GF-D8 (cell line): ENCODE measurements around the gene OR2AK2.
"Not testable (repeated sequence)": the region's sequence is repeated elsewhere in the genome, so short reads cannot be mapped to it uniquely, and the experiment has no call there.

Experiments
- DNase-seq: peaks from one replicate; lab custom pipeline; 2025; lab: John Stamatoyannopoulos, UW

Gene OR2AK2, protein sequence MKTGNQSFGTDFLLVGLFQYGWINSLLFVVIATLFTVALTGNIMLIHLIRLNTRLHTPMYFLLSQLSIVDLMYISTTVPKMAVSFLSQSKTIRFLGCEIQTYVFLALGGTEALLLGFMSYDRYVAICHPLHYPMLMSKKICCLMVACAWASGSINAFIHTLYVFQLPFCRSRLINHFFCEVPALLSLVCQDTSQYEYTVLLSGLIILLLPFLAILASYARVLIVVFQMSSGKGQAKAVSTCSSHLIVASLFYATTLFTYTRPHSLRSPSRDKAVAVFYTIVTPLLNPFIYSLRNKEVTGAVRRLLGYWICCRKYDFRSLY

DNA sequence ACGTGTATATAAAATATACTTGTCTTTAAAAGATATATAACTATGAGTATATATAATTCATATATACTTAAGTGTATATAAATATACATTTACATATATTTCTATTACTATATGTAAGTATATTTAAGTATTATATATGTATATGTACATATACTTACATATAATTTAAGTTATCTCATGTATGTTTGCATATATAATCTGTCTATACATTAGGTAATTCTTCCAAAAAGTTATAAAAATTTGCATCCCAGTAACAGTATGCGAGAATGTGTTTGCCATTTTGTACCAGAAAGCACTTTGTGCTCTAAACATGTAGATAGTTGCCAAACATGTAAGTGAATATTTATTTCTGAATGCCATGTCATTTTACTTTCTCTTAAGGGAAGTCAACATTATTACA is at the start of gene OR2AK2:
OR2AK2 (plus strand) TSS at position 301 of the 400 bp plus-strand sequence. CDS start 144 bp downstream, outside the sequence.
- no peak for DNase-seq

DNA sequence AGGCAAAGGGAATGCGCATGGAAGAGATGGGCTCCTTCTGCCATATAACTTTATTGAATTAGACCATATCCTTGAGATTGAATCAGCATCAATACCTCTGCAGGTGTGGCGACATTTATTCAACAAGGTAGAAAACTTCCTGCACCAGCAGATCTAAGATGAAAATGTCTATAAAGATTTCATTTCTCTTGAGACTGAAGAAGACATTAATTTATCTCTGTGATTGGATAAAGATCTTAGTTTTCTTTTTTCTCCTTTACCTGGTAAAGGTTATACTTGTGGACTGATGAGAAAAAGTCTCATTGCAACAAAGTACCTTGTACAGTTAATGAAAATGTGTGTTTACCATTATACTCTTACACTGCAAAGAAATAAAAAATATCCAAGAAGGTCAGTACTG is 45.1 kb upstream of the OR2AK2 start, which contains the start of gene OR2T8:
OR2T8 (plus strand) TSS at position 301 of the 400 bp plus-strand sequence. CDS start 766 bp downstream, outside the sequence.
- DNase-seq, result no peak

DNA sequence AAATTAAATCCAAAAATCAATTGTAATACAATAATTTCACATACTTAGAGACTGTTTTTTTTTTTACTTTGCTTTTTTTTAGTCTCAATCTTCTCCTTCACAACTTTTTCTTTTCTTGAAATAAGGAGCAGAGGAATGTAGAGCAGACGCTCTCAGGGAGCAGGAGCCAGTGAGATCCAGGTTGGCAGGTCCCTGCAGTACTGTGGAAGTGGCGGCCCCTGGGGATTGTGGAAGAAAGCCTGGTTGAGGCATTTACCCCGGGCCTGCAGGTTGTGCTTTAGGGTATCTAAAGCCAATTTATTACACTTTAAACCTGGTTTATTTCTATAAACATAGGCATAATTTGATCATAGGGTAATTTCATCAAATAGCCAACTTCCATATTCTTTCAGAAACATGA is 41.1 kb upstream of the OR2AK2 start:
- no peak for DNase-seq

DNA sequence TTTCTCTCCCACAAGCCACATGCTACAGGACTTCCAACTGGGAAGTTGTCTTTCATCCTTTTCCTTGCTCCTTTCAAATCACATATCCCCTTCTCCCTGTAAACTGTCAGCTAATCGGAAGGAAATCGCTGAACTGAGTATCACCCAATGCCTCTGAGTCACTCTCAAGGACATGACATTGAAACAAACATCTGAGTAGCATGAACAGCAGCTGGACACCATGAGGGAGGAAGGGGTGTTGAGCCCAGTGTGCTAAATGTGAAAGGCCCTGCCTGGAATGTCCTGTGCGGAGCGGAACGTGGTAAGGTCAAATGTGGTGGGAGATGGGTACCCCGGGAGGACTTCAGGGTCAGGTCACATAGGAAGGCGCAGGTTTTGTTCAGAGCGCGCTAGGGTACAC is 40.2 kb upstream of the OR2AK2 start, which contains the start of gene OR2AJ1:
OR2AJ1 (plus strand) TSS at position 22 of the 400 bp plus-strand sequence. CDS start 8,880 bp downstream, outside the sequence.
- no peak for DNase-seq

DNA sequence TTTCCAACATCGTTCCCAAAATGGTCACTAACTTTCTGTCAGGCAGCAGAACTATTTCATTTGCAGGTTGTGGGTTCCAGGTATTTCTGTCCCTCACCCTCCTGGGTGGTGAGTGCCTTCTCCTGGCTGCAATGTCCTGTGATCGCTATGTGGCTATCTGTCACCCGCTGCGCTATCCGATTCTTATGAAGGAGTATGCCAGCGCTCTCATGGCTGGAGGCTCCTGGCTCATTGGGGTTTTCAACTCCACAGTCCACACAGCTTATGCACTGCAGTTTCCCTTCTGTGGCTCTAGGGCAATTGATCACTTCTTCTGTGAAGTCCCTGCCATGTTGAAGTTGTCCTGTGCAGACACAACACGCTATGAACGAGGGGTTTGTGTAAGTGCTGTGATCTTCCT is 31.0 kb upstream of the OR2AK2 start:
- no peak for DNase-seq

DNA sequence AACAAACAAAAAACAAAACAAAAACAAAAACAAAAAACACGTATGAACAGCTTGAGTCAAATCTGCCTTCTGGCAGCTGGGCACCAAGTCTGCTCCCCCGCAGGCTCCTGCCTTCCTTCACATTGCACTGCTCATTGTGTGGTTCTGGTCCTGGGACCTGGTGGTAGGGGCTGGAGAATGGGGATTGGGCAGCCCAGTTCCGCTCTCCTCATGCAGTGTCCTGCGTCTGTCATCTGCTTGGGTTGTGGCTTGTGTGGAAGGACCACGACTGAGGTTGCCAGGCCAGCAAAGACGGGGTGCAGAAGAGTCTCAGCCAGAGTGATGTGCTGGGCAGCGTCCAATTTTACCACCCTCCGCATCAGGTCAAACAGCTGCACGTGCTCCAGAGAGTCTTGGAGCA is 29.3 kb upstream of the OR2AK2 start:
- DNase-seq, result no peak

DNA sequence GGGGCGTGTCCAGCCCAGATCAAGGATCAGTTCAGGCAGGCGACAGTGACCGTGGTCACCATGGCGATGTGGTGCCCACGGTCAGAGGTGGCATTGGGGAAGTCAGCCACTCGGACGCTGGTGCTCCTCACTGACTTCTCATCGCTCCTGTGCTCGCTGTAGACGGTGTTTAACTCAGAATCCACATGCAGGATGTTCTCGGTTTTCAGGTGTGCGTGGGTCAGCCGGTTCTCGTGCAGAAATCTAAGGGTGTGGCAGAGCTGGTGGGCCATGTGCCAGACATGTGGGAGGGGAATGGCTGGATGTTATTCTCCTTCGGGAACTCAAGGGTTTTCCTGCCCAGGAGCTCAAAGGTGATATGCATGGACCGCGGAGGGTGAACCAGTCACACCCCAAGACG is 28.6 kb upstream of the OR2AK2 start:
- DNase-seq, result no peak

DNA sequence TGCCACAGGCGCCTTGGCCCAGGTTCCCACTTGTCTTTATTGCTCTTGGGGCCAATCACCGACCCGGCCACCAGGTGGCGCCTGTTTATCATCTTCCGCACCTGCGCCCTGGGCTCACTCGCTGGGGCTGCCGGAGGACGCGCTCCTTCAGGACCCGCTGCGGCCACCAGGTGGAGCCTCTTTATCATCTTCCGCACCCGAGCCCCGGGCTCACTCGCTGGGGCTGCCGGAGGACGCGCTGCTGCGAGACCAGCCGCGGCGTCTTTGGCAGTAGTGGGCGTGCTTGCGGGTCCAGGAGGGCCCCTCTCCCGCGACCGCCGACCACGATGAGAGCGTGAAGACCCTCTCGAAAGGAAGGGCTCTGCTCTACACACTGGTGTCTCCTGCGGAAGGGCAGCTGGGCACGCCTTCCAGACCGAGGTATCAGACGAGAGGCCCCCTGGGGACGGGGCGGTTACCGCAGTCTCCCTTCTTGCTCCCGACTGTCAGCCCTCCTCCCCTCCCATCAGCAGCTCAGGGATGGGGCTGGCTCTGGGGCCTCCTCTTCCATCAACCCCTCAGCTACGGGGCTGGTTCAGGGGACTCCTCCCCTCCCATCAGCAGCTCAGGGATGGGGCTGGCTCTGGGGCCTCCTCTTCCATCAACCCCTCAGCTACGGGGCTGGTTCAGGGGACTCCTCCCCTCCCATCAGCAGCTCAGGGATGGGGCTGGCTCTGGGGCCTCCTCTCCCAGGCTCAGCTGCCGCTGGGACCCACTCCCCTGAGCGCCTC is 27.9 kb upstream of the OR2AK2 start:
- DNase-seq, result not testable (repeated sequence)

DNA sequence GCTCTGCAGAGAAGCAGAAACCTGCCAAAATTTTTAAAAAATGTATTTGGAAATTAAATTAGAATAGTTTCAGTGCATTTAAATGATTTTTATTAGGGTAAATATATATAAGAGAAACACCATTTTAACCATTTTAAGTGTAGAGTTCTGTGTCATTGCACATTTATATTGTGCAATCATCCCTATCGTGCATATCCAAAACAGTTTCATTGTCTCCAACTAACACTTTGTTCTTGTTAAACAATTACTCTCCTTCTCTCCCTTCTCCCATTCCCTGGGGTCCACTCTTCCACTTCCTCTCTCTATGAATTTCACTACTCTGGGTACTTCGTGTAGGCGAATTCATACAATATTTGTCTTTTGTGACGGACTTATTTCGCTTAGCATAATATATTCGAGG is 22.4 kb upstream of the OR2AK2 start:
- no peak for DNase-seq

DNA sequence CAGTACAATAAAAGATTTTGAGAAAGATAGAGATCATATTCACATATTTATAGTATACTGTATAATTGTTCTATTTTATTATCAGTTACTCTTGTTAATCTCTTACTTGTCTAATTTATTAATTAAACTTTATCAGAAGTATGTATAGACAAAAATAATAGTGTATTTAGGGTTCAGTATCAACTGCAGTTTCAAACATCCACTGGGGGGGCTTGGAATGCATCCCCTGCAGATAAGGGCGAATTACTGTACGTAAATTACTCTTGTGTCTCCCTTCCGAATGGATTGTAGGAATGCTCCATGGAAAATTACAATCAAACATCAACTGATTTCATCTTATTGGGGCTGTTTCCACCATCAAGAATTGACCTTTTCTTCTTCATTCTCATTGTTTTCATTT is 16.5 kb upstream of the OR2AK2 start, which contains the start of gene OR2L8:
OR2L8 (plus strand) TSS at position 301 of the 400 bp plus-strand sequence; CDS start at position 301, 0 bp downstream.
- no peak for DNase-seq

DNA sequence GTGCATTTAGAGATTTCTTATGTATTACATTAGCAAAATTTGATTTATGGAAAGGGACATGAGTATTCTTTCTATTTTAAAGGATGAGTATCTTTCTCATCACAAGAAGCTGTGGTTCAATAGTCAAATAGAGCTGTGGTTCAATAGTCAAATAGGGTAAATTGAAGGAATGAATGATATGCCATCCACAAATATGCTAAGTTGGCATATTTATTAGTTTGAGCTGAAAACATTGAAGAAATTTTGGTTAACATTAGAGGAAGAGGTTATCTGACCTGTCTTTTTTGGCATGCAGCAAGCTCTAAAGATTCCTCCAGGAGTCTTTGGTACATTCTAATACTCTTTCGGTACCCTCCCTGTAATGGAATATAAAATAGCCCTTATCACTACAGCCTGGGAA is 11.6 kb upstream of the OR2AK2 start:
- DNase-seq, result no peak

DNA sequence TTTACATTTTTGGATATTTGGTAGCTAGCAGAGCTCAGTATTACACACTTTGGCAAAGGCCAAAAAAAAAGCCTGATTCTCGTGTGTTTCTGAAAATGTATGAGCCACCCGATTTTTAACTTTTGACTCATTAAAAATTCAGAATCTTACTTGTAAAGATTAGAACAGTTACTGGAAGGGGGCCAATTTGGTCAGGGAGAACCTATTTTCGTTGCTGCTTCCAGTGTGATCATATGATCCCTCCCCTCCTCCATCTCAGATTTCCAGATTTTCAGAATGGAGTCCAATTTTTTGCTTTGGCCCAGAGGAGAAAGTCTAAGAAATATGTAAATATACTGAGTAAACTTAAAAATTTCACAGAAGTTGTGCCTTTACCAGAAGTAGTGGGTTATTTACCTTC is 3.2 kb upstream of the OR2AK2 start:
- no peak for DNase-seq

DNA sequence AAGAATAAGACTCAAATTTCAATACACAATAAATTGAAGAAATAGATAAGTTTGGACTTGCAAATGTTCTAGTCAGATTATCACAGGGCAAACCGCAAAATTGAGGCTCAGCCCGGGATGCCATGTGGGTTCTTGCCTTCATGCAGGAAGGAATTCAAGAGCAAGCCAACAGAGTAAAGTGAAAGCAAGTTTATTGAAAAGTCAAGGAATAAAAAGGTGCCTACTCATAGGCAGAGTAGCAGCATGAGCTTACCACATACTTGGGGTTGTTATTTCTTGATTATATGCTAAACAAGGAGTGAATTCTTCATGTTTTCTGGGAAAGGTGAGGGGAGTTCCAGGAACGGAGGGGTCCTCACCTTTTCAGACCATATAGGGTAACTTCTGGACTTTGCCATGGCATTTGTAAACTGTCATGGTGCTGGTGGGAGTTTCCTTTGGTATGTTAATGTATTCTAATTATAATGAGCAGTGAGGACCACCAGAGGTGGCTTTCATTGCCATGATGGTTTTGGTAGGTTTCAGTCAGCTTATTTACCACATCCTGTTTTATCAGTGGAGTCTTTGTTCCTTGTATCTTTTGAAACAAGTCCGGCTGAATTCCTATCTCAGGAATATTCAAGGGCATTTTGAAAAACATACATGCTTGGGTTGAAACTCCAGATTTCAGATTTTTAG is 2.0 kb upstream of the OR2AK2 start:
- DNase-seq, result no peak

DNA sequence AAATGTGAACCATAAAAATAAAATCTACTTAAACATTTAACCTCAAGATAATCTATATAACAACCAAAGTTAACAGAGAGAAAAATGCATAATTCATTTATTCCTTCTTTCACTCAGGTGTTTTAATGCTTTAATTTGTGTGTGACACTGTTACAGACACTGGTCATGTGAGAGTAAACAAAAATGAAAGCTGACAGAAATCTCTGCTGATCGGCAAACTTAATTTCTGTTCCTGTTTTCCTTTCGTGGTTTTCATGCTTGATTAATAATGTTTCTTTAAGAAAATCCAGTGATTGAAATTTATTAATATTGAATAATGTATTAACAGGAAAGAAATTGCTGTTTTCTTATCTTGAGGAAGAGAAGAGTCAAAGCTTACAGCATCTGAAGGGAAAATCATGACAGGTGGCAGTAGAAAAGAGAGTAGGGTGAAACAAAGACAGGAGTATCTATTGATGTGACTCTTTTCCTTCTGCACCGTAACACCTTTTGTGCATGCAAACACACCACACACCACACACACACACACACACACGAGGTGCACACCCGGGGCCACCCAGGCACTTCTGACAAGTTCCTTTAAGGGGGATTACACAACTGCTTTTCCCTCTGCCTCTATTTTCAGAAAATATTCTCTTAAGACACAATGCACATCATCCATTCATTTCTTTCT is 1.6 kb downstream of the OR2AK2 start:
- no peak for DNase-seq

DNA sequence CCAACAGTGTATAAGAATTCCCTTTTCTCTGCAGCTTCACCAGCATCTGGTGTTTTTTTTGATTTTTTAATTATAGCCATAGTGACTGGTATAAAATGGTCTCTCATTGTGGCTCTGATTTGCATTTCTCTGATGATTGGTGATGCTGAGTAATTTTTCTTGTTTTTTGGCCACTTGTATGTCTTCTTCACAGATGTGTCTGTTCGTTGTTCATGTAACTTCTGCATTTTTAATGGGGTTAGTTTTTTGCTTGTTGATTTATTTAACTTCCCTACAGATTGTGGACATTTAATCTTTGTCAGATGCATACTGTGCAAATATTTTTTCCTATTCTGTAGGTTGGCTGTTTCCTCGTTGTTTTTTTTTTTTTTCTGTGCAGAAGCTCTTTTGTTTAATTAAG is 28.0 kb downstream of the OR2AK2 start:
- no peak for DNase-seq

DNA sequence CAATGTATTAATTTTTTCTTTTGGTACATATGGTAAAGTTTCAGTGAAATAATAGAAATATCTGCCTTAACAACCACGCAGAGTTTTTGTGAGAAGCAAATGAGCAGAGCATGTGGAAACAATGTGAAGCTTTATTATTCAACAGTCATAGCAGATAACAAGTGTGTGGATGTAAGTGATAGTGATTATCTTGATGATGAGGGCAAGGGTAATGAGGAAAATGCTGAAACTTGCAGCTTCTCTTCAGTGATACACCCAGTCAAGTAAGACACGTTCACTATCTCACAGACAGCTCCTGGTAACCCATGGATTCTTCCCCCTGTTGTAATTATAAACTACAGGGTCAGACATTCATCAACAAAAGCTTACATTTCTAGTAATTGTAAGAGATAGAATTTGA is 33.8 kb downstream of the OR2AK2 start:
- no peak for DNase-seq

DNA sequence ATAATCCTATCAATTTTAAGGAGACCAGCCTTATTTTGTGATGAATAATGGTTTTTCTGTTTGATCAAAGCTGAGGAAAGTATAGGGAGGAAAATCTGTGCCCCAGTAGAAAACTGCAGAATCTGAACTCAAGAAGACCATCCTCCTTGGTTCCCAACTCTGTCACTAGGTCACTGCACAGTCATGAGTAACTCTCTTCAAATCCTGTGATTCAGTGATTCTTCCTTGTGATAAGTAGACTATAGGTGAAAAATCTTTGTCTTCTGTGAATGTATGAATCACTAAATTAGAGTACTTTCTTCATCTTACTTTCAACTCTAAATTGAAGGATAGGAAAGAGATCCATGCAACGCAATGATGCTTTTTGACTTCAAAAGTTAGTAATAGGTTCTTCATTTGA is 35.1 kb downstream of the OR2AK2 start:
- no peak for DNase-seq

DNA sequence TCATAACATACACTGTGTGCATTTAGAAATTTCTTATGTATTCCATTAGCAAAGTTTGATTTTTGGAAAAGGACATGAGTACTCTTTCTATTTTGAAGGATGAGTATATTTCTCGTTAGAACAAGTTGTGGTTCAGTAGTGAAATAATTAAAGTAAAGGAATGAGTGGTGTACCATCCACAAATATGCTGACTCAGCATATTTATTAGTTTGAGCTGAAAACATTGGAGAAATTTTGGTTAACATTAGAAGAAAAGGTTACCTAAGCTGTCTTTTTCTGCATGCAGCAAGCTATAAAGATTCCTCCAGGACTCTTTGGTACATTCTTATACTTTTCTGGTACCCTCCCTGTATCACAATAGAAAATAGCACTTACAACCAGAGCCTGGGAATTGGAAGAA is 42.7 kb downstream of the OR2AK2 start:
- no peak for DNase-seq

DNA sequence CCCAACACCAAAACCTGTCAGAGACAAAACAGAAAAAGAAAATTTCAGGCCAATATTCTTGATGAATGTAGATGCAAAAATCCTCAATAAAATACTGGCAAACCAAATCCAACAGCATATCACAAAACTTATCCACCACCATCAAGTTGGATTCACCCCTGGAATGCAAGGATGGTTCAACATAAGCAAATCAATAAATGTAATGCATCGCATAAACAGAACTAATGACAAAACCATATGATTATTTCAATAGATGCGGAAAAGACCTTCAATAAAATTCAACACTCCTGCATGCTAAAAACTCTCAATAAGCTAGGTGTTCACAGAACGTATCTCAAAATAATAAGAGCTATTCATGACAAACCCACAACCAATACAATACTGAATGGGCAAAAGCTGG is 44.6 kb downstream of the OR2AK2 start:
- no peak for DNase-seq

DNA sequence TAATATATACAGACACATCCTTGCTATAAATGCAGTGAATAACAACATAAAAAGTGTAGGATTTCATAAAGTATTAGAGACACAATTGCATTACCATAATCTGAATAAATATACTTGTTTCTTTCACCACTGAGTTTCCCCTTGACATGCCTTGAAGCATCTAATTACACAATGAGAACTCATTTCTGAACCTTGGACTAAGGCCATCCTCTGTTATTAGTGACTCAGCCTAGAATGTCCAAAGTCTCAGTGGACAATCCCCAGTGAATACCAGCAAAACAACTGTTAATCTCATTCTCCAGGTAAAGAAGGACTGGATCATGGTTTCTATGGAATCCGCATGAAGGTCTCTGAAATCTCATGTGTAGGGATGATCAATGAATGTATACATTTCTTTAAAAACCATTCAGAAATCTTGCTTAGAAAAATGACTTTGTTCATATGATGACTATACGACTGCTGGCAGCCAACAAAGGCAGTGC is 48.2 kb downstream of the OR2AK2 start, which contains the start of gene OR2L5:
OR2L5 (plus strand) TSS at position 432 of the 482 bp plus-strand sequence. CDS start 8,288 bp downstream, outside the sequence.
- no peak for DNase-seq

DNA sequence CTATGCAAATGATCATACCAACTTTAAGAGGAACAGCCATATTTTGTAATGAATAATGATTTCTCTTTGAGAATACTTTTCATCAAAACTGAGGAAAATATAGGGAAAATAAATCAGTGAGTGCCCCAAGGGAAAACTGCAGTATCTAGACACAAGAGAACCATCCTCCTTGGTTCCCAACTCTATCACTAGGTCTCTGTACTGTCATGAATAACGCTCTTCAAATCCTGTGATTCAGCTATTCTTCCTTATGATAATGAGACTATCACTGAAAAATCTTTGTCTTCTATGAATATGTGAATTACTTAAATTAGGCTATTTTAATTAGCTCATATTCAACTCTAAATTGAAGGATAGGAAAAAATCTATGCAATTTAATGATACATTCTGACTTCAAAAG is 50.8 kb downstream of the OR2AK2 start:
- DNase-seq, result no peak
